IMR-90 (cell line): ENCODE results near the gene TPH1. TPM values are rescaled to one million over a fixed set of nuclear protein-coding genes. Genes with fewer than 3 reads are reported as not detected.

Source experiments
- ATAC-seq: fragments of 200-7000 bp; cut with Tn5 transposase; 2 replicates; pipeline ENCODE4 v1.9.1; 2020; ENCODE audit warnings: low read depth, mild to moderate bottlenecking, moderate library complexity
- BruUV-seq: library from RNA; stranded (reverse); fragments of 400-500 nt; replicated peaks from 2 replicates; lab custom pipeline; 2021; lab: Mats Ljungman, UMichigan
- CTCF ChIA-PET: fragments of 300-600 bp; formaldehyde crosslinking; extraction: SDS; loops from one replicate; lab custom pipeline; 2021; ENCODE audit warnings: antibody characterized with exemption; lab: Yijun Ruan, JAX
- POLR2A ChIA-PET: fragments of 300-600 bp; sonication (Branson Sonifier 250); formaldehyde crosslinking; loops from one replicate; lab custom pipeline; 2022; ENCODE audit warnings: antibody characterized with exemption; ENCODE audit not compliant: unreplicated experiment; lab: Charles Lee
- DNase-seq: peaks from one replicate; pipeline ENCODE4 v3.0.0; 2013
- H2AFZ ChIP-seq: replicated peaks from 2 replicates; pipeline ENCODE3; 2013; ENCODE audit warnings: low read length, mild to moderate bottlenecking; ENCODE audit not compliant: poor library complexity
- H2AK5ac ChIP-seq: 2 replicates; pipeline ENCODE4 v1.6.1; 2013; ENCODE audit warnings: low read depth, low read length, inconsistent platforms
- H2AK9ac ChIP-seq: replicated peaks from 2 replicates; pipeline ENCODE3; 2013; ENCODE audit warnings: mild to moderate bottlenecking, low read depth, low read length, moderate library complexity; ENCODE audit not compliant: poor library complexity
- H2BK120ac ChIP-seq: 2 replicates; pipeline ENCODE4 v1.6.1; 2013; ENCODE audit warnings: low read depth, low read length, inconsistent platforms
- H2BK15ac ChIP-seq: 3 replicates; pipeline ENCODE4 v1.6.1; 2013; ENCODE audit warnings: low read depth, low read length, inconsistent platforms
- H2BK20ac ChIP-seq: 2 replicates; pipeline ENCODE4 v1.6.1; 2013; ENCODE audit warnings: low read depth, mild to moderate bottlenecking, inconsistent platforms, low read length, moderate library complexity
- H2BK5ac ChIP-seq: 2 replicates; pipeline ENCODE4 v1.6.1; 2013; ENCODE audit warnings: mild to moderate bottlenecking, low read depth, low read length, inconsistent platforms; ENCODE audit not compliant: poor library complexity, severe bottlenecking
- H3K14ac ChIP-seq: replicated peaks from 2 replicates; pipeline ENCODE4 v1.6.1; 2013; ENCODE audit warnings: low read depth, low read length, inconsistent platforms
- H3K18ac ChIP-seq: 2 replicates; pipeline ENCODE4 v1.6.1; 2013; ENCODE audit warnings: low read depth, low read length, control low read depth
- H3K23ac ChIP-seq: 2 replicates; pipeline ENCODE4 v1.6.1; 2013; ENCODE audit warnings: low read depth, low read length, inconsistent platforms
- H3K27ac ChIP-seq: 2 replicates; pipeline ENCODE4 v1.5.1; 2013; ENCODE audit warnings: mild to moderate bottlenecking, control low read depth, low read length; ENCODE audit not compliant: insufficient read depth
- H3K27me3 ChIP-seq: 2 replicates; pipeline ENCODE4 v1.6.1; 2013; ENCODE audit warnings: low read length; ENCODE audit not compliant: control insufficient read depth, insufficient read depth
- H3K36me3 ChIP-seq: 2 replicates; pipeline ENCODE4 v1.6.1; 2013; ENCODE audit warnings: low read length, mixed read lengths; ENCODE audit not compliant: control insufficient read depth, insufficient read depth
- H3K4ac ChIP-seq: 2 replicates; pipeline ENCODE4 v1.6.1; 2013; ENCODE audit warnings: low read depth, low read length, inconsistent platforms
- H3K4me1 ChIP-seq: 2 replicates; pipeline ENCODE4 v1.6.1; 2013; ENCODE audit warnings: low read length, mixed read lengths; ENCODE audit not compliant: control insufficient read depth, insufficient read depth
- H3K4me2 ChIP-seq: 2 replicates; pipeline ENCODE4 v1.6.1; 2013; ENCODE audit warnings: low read depth, mild to moderate bottlenecking, control low read depth, low read length, moderate library complexity
- H3K4me3 ChIP-seq: 2 replicates; pipeline ENCODE4 v1.5.1; 2013; ENCODE audit warnings: low read depth, mild to moderate bottlenecking, control low read depth, low read length, moderate library complexity; ENCODE audit not compliant: insufficient read depth
- H3K56ac ChIP-seq: 2 replicates; pipeline ENCODE4 v1.6.1; 2013; ENCODE audit warnings: low read length, inconsistent platforms; ENCODE audit not compliant: insufficient read depth; ENCODE audit errors: extremely low read depth
- H3K79me1 ChIP-seq, 2 experiments: 2 replicates each; pipeline ENCODE4 v1.6.1; 2013; ENCODE audit warnings: low read length in 2 of 2, inconsistent platforms in 1 of 2, low read depth in 1 of 2
- H3K9ac ChIP-seq: 2 replicates; pipeline ENCODE4 v1.6.1; 2013; ENCODE audit warnings: low read depth, low read length, control low read depth
- H3K9me1 ChIP-seq: 2 replicates; pipeline ENCODE4 v1.6.1; 2013; ENCODE audit warnings: low read length, inconsistent platforms; ENCODE audit not compliant: insufficient read depth
- H3K9me3 ChIP-seq: 2 replicates; pipeline ENCODE4 v1.6.1; 2013; ENCODE audit warnings: low read length; ENCODE audit not compliant: control insufficient read depth, insufficient read depth
- H4K20me1 ChIP-seq: 2 replicates; pipeline ENCODE4 v1.6.1; 2013; ENCODE audit warnings: low read length, inconsistent platforms; ENCODE audit not compliant: insufficient read depth
- H4K5ac ChIP-seq: 2 replicates; pipeline ENCODE4 v1.6.1; 2013; ENCODE audit warnings: mild to moderate bottlenecking, low read depth, low read length, control low read depth
- H4K8ac ChIP-seq, 2 experiments: 2 replicates each; pipeline ENCODE4 v1.6.1; 2013; ENCODE audit warnings: low read depth in 2 of 2, low read length in 2 of 2, control low read depth in 1 of 2, inconsistent platforms in 1 of 2
- H4K91ac ChIP-seq: 2 replicates; pipeline ENCODE4 v1.6.1; 2013; ENCODE audit warnings: low read depth, low read length, inconsistent platforms; ENCODE audit not compliant: insufficient read depth
- CEBPB ChIP-seq: IDR thresholded peaks from 2 replicates; pipeline ENCODE4 v1.6.1; 2012; ENCODE audit warnings: low read depth, low read length, improper control_type of control experiment
- MAFK ChIP-seq: IDR thresholded peaks from 2 replicates; pipeline ENCODE4 v1.6.1; 2012; ENCODE audit warnings: low read depth, low read length, improper control_type of control experiment
- MXI1 ChIP-seq: IDR thresholded peaks from 2 replicates; pipeline ENCODE4 v1.6.1; 2012; ENCODE audit warnings: low read depth, mild to moderate bottlenecking, low read length, moderate library complexity, borderline replicate concordance
- RAD21 ChIP-seq: IDR thresholded peaks from 2 replicates; pipeline ENCODE4 v1.6.1; 2012; ENCODE audit warnings: low read length, improper control_type of control experiment
- RCOR1 ChIP-seq: IDR thresholded peaks from 2 replicates; pipeline ENCODE4 v1.6.1; 2012; ENCODE audit warnings: mild to moderate bottlenecking, low read length, improper control_type of control experiment; ENCODE audit not compliant: insufficient replicate concordance
- RFX5 ChIP-seq: IDR thresholded peaks from 2 replicates; pipeline ENCODE4 v1.8.0; 2012; ENCODE audit warnings: low read depth, mild to moderate bottlenecking, low read length, moderate library complexity
- WGBS, 2 experiments: methylation state at CpG; one replicate each; pipeline versions ENCODE4 v1.1.5 to v1.1.7; 2013; ENCODE audit warnings: missing lambda C conversion rate in 2 of 2; ENCODE audit not compliant: insufficient read length in 1 of 2; ENCODE audit errors: extremely low coverage in 2 of 2; 5-methylcytosine and 5-hydroxymethylcytosine counted together
- dilution Hi-C: fragments of 300-500 bp; cut with HindIII; formaldehyde crosslinking; loops from one replicate; pipeline ENCODE4 v1.14.3; 2018; ENCODE audit warnings: low sequenced_read_pairs; ENCODE audit not compliant: unreplicated experiment
- in situ Hi-C: fragments of 300-500 bp; cut with MboI; formaldehyde crosslinking; loops from 3 replicates; pipeline ENCODE4 v1.14.3; 2019; ENCODE audit warnings: low sequenced_read_pairs, inconsistent platforms, mixed read lengths
- intact Hi-C: fragments of 100-400 bp; cut with micrococcal nuclease; formaldehyde crosslinking; loops from 2 replicates; pipeline ENCODE4 v1.10.0; 2022
- polyA plus RNA-seq, 3 experiments: library from polyadenylated mRNA; depleted of rRNA; stranded (reverse); fragments of >200 nt; gene quantifications; 2 replicates each; pipeline ENCODE4 v1.2.3, GENCODE V29; 2012; ENCODE audit warnings: low replicate concordance in 1 of 3
- total RNA-seq: library from RNA; depleted of rRNA; stranded (reverse); fragments of >200 nt; gene quantifications from 2 replicates; pipeline ENCODE4 v1.2.3, GENCODE V29; 2012
- TF ChIP-seq, protein P1 (sequence below): fragments of 150-350 bp; IDR thresholded peaks from 2 replicates; pipeline ENCODE4 v1.6.1; 2016; ENCODE audit warnings: low read depth, mild to moderate bottlenecking, low read length, moderate library complexity, borderline replicate concordance

Gene TPH1
- total and polyA plus RNA-seq, 2 of the 4 experiments (the other 2 are of a cell fraction): under 0.01 to 0.07 TPM

DNA sequence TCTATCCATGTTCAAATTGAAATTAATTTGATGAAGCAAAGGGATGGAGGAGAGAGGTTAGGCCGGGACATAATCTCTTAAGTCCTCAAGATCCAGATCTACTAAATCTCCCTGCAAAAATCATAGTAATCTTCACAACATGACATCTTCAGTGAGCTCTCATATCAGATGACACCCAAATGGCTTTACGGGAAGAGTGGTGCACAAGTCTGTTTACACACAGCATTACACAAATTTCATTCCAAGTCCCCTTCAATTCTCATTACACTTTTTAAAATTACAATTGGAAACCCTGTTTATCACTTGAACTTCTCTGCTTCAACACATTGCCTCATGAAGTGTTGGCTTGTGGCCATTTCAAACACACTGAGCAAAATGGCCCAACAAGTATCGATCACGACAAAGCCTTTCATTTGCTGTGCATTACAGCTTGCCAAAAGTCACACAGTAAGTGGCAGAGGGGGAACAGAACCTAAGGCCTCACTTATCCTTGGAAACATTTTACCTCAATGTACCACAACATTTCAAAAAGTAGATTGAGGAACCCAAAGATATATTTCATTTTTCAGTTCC is 17.9 kb upstream of the TPH1 start:
- no peak overlapping the region for H3K27ac ChIP-seq
- no peak overlapping the region for H2BK15ac ChIP-seq
- H2AFZ ChIP-seq: no peak overlapping the region
- TF ChIP-seq MXI1 (no peak), RFX5 (no peak), CEBPB (no peak), MAFK (no peak), RCOR1 (no peak), RAD21 (no peak)
- TF ChIP-seq, protein P1, sequence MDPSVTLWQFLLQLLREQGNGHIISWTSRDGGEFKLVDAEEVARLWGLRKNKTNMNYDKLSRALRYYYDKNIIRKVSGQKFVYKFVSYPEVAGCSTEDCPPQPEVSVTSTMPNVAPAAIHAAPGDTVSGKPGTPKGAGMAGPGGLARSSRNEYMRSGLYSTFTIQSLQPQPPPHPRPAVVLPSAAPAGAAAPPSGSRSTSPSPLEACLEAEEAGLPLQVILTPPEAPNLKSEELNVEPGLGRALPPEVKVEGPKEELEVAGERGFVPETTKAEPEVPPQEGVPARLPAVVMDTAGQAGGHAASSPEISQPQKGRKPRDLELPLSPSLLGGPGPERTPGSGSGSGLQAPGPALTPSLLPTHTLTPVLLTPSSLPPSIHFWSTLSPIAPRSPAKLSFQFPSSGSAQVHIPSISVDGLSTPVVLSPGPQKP: no peak
- H4K91ac ChIP-seq: no peak overlapping the region
- no peak for DNase-seq
- H2BK5ac ChIP-seq: no peak overlapping the region
- no peak overlapping the region for H3K18ac ChIP-seq
- H2BK120ac ChIP-seq: no peak overlapping the region
- no peak overlapping the region for H3K4me2 ChIP-seq
- no peaks in the 10 kb centered on the region for H3K79me1 ChIP-seq
- H3K9me3 ChIP-seq: no peaks in the 10 kb centered on the region
- ChIA-PET POLR2A (no interaction called here), CTCF (no interaction called here)
- H3K4me1 ChIP-seq: no peaks in the 10 kb centered on the region
- H3K4me3 ChIP-seq: no peak overlapping the region
- H3K23ac ChIP-seq: no peak overlapping the region
- no peak overlapping the region for H3K14ac ChIP-seq
- WGBS, 2 experiments: 40% methylated on average over 1 of the region's 4 CpGs; no CpG with 5 or more reads in 1 of the 2 experiments
- dilution Hi-C loops (no loop called here), in situ Hi-C loops (no loop called here), intact Hi-C loops (no loop called here)
- no peak overlapping the region for H4K5ac ChIP-seq
- ATAC-seq: no peak
- H2AK9ac ChIP-seq: no peak overlapping the region
- no peak overlapping the region for H3K4ac ChIP-seq
- H3K36me3 ChIP-seq: no peaks in the 10 kb centered on the region
- H4K20me1 ChIP-seq: no peaks in the 10 kb centered on the region
- H3K9me1 ChIP-seq: no peaks in the 10 kb centered on the region
- H4K8ac ChIP-seq: no peak overlapping the region
- no peak overlapping the region for H2AK5ac ChIP-seq
- no peak overlapping the region for H3K56ac ChIP-seq
- no peak overlapping the region for H2BK20ac ChIP-seq
- no peaks in the 10 kb centered on the region for H3K27me3 ChIP-seq
- no TSS peak for BruUV-seq
- no peak overlapping the region for H3K9ac ChIP-seq
